ENCODE results near the gene FRMD7.
A peak's percentile ranks its signal among the peaks of the same experiment; 100 is the strongest.

The FRMD7 gene

GRCh38 chrX:132077912-132078311 lies 49.9 kb downstream of the FRMD7 start:
- TF ChIP-seq CTCF (conservative IDR thresholded peaks at IDR 0.05; ENCODE audit: low read length) (no peak), EZH2phosphoT487 (IDR thresholded peaks at IDR 0.05; ENCODE audit: borderline replicate concordance) (no peak)
- no peaks in the 10 kb centered on the region for H3K9me2 ChIP-seq (replicated peaks; ENCODE audit: low read depth, low read length)
- H3K36me3 ChIP-seq (ENCODE audit: insufficient read depth, low read length) = peaks cover 20% of the 10 kb centered on the region; the same call in 1 of the 2 replicates
- H3K9me3 ChIP-seq (ENCODE audit: insufficient read depth, low read depth, low read length) = no peaks in the 10 kb centered on the region
- H3K4me2 ChIP-seq (ENCODE audit: low read depth, low read length, poor library complexity, severe bottlenecking) = no peak overlapping the region
- no peaks in the 10 kb centered on the region for H3K27me3 ChIP-seq (ENCODE audit: insufficient read depth, low read length, poor library complexity, severe bottlenecking)
- no peak overlapping the region for H2AFZ ChIP-seq (ENCODE audit: low read length)
- H3K9ac ChIP-seq (ENCODE audit: low read depth, low read length, poor library complexity, severe bottlenecking) = no peak overlapping the region
- no peak overlapping the region for H3K4me3 ChIP-seq (ENCODE audit: low read length, poor library complexity, severe bottlenecking)
- H4K20me1 ChIP-seq (ENCODE audit: insufficient read depth, low read length, poor library complexity, severe bottlenecking) = no peaks in the 10 kb centered on the region
- no peaks in the 10 kb centered on the region for H3K79me2 ChIP-seq (ENCODE audit: insufficient read depth, low read length)
- H3F3A ChIP-seq (ENCODE audit: low read depth) = no peaks in the 10 kb centered on the region
- H3K4me1 ChIP-seq (ENCODE audit: insufficient read depth, low read length, poor library complexity, severe bottlenecking) = no peaks in the 10 kb centered on the region

DNA sequence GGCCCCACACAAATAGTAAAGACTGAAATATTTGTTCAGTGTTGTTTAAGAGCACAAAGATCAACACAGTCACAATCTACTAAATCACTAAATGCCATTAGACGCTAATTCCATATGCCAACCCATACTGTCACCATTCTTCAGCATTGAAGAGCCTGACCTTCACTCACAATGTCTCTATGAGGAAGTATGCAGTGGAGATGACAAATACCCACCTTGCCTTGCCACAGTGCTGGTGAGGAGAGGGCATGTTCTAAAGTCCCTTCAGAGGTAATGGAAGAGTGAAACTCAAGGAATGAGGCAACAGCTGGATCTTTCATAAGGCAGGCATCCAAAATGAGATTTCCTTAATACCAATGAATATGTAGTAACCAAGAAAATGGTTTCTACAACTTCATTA lies 50.4 kb downstream of the FRMD7 start:
- Histone ChIP-seq H3K4me3 (ENCODE audit: low read length, poor library complexity, severe bottlenecking) (no peak overlapping the region), H3K9ac (ENCODE audit: low read depth, low read length, poor library complexity, severe bottlenecking) (no peak overlapping the region), H3K27me3 (ENCODE audit: insufficient read depth, low read length, poor library complexity, severe bottlenecking) (no peaks in the 10 kb centered on the region), H4K20me1 (ENCODE audit: insufficient read depth, low read length, poor library complexity, severe bottlenecking) (no peaks in the 10 kb centered on the region), H3K79me2 (ENCODE audit: insufficient read depth, low read length) (no peaks in the 10 kb centered on the region), H3K4me1 (ENCODE audit: insufficient read depth, low read length, poor library complexity, severe bottlenecking) (no peaks in the 10 kb centered on the region), H3K4me2 (ENCODE audit: low read depth, low read length, poor library complexity, severe bottlenecking) (no peak overlapping the region), H3K9me3 (ENCODE audit: insufficient read depth, low read depth, low read length) (no peaks in the 10 kb centered on the region), H3F3A (ENCODE audit: low read depth) (no peaks in the 10 kb centered on the region), H2AFZ (ENCODE audit: low read length) (no peak overlapping the region), H3K9me2 (replicated peaks; ENCODE audit: low read depth, low read length) (no peaks in the 10 kb centered on the region), H3K36me3 (ENCODE audit: insufficient read depth, low read length) (peaks cover 25% of the 10 kb centered on the region; the same call in 1 of the 2 replicates)
- TF ChIP-seq CTCF (conservative IDR thresholded peaks at IDR 0.05; ENCODE audit: low read length) (no peak), EZH2phosphoT487 (IDR thresholded peaks at IDR 0.05; ENCODE audit: borderline replicate concordance) (no peak)

DNA sequence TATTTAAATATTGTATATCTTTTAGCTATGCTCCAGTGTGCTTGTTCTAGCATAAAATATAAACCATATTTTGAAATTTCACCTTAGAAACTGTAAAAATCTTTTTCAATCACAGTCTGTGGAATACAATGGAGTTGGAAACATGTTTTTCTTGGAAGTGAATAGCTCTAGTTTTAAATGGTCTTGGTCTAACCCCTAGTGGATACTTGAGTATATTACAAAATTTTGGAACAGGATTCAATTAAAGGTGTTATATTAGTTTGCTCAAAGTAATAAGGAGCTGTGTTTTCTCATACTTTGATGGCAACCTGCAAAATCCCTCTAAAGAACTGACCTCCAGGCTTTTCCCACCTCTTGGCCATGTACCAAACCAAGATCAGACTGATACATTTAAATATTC lies 56.6 kb downstream of the FRMD7 start:
- H3K4me2 ChIP-seq (ENCODE audit: low read depth, low read length, poor library complexity, severe bottlenecking) = no peak overlapping the region
- no peak overlapping the region for H2AFZ ChIP-seq (ENCODE audit: low read length)
- H3K4me1 ChIP-seq (ENCODE audit: insufficient read depth, low read length, poor library complexity, severe bottlenecking) = no peaks in the 10 kb centered on the region
- no peaks in the 10 kb centered on the region for H4K20me1 ChIP-seq (ENCODE audit: insufficient read depth, low read length, poor library complexity, severe bottlenecking)
- H3K4me3 ChIP-seq (ENCODE audit: low read length, poor library complexity, severe bottlenecking) = no peak overlapping the region
- no peaks in the 10 kb centered on the region for H3K9me3 ChIP-seq (ENCODE audit: insufficient read depth, low read depth, low read length)
- no peaks in the 10 kb centered on the region for H3F3A ChIP-seq (ENCODE audit: low read depth)
- TF ChIP-seq EZH2phosphoT487 (IDR thresholded peaks at IDR 0.05; ENCODE audit: borderline replicate concordance) (no peak), CTCF (conservative IDR thresholded peaks at IDR 0.05; ENCODE audit: low read length) (peak; percentile 45)
- peaks cover 59% of the 10 kb centered on the region; the same call in 1 of the 2 replicates for H3K36me3 ChIP-seq (ENCODE audit: insufficient read depth, low read length)
- H3K9me2 ChIP-seq (replicated peaks; ENCODE audit: low read depth, low read length) = no peaks in the 10 kb centered on the region
- H3K27me3 ChIP-seq (ENCODE audit: insufficient read depth, low read length, poor library complexity, severe bottlenecking) = no peaks in the 10 kb centered on the region
- no peak overlapping the region for H3K9ac ChIP-seq (ENCODE audit: low read depth, low read length, poor library complexity, severe bottlenecking)
- H3K79me2 ChIP-seq (ENCODE audit: insufficient read depth, low read length) = no peaks in the 10 kb centered on the region
